HepG2 (cell line): ENCODE data around the gene HAPLN2.

Experiments
- CTCF ChIP-seq: sonication (generic); formaldehyde crosslinking; IDR thresholded peaks from 2 replicates; pipeline ENCODE4 v1.5.0; 2020; ENCODE audit warnings: mild to moderate bottlenecking, missing genetic modification reagents, moderate library complexity
- HMG20A ChIP-seq: IDR thresholded peaks from 2 replicates; pipeline ENCODE4 v1.6.1; 2016; ENCODE audit warnings: borderline replicate concordance
- KAT7 ChIP-seq: IDR thresholded peaks from 2 replicates; pipeline ENCODE4 v1.6.1; 2018; ENCODE audit warnings: borderline replicate concordance, missing compliant biosample characterization
- KLF6 ChIP-seq: IDR thresholded peaks from 2 replicates; pipeline ENCODE4 v1.8.0; 2016; ENCODE audit warnings: missing biosample characterization, missing genetic modification reagents
- MAFK ChIP-seq, 2 experiments: IDR thresholded peaks in 1 of 2; conservative IDR thresholded peaks in 1 of 2; 2 replicates each; pipeline ENCODE4 v1.6.1; 2011; ENCODE audit warnings: improper control_type of control experiment in 2 of 2, low read length in 2 of 2
- YY1 ChIP-seq: IDR thresholded peaks from 2 replicates; pipeline ENCODE4 v1.6.1; 2011; ENCODE audit warnings: low read length, low read depth, moderate library complexity, mild to moderate bottlenecking; ENCODE audit not compliant: insufficient read depth, insufficient replicate concordance
- ZBTB49 ChIP-seq: sonication (generic); formaldehyde crosslinking; IDR thresholded peaks from 2 replicates; pipeline ENCODE4 v1.4.0; 2020; ENCODE audit warnings: missing genetic modification reagents, borderline replicate concordance
- ZNF274 ChIP-seq: sonication (generic); formaldehyde crosslinking; IDR thresholded peaks from 2 replicates; pipeline ENCODE4 v1.5.1; 2020; ENCODE audit warnings: mild to moderate bottlenecking, missing genetic modification reagents
- TF ChIP-seq, protein P1 (sequence below): sonication (generic); formaldehyde crosslinking; IDR thresholded peaks from 2 replicates; pipeline ENCODE4 v1.8.1; 2023; ENCODE audit warnings: missing genetic modification reagents, mild to moderate bottlenecking, borderline replicate concordance
- TF ChIP-seq, protein P2 (sequence below): IDR thresholded peaks from 2 replicates; pipeline ENCODE4 v1.6.1; 2016

DNA sequence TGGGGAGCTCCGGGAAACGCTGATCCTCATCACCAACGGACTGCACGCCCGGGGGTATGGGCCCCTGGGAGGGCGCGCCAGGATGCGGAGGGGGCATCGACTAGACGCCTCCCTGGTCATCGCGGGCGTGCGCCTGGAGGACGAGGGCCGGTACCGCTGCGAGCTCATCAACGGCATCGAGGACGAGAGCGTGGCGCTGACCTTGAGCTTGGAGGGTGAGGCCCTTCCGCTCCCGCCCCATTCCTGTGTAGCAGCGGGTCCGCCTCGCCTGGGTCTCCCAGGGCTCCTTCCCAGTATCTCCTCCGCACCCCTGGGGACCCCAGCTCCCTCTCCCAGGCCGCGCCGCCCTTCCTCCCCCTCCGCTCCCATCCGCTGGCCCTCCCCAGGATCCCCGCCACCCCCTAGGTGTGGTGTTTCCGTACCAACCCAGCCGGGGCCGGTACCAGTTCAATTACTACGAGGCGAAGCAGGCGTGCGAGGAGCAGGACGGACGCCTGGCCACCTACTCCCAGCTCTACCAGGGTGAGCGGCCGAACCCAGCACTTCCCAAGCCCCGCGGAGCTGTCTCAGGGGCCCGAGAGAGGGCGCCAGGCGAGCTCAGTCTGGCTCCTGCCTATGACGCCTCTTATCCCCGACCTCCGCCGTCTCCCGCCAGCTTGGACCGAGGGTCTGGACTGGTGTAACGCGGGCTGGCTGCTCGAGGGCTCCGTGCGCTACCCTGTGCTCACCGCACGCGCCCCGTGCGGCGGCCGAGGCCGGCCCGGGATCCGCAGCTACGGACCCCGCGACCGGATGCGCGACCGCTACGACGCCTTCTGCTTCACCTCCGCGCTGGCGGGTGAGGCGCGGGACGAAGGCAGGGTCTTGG lies 5.0 kb downstream of the HAPLN2 start:
- TF ChIP-seq KLF6: 0 out of 2 replicates have a peak, but pooled peaks have one; percentile 12
- peak; percentile 54; the same call in 1 of the 2 replicates for TF ChIP-seq CTCF (CRISPR knock-in tag)
- no peak for TF ChIP-seq KAT7 (CRISPR knock-in tag)
- no peak for TF ChIP-seq YY1
- no peak for TF ChIP-seq HMG20A (CRISPR knock-in tag)
- no peak for TF ChIP-seq ZNF274
- no peak for TF ChIP-seq MAFK (conservative IDR thresholded peaks at IDR 0.05 in 1 of 2, IDR thresholded peaks at IDR 0.05 in 1 of 2; ENCODE audit: low read length in 2 of 2)
- TF ChIP-seq, protein P1, sequence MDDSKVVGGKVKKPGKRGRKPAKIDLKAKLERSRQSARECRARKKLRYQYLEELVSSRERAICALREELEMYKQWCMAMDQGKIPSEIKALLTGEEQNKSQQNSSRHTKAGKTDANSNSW: no peak
- TF ChIP-seq ZBTB49: no peak
- TF ChIP-seq, protein P2, sequence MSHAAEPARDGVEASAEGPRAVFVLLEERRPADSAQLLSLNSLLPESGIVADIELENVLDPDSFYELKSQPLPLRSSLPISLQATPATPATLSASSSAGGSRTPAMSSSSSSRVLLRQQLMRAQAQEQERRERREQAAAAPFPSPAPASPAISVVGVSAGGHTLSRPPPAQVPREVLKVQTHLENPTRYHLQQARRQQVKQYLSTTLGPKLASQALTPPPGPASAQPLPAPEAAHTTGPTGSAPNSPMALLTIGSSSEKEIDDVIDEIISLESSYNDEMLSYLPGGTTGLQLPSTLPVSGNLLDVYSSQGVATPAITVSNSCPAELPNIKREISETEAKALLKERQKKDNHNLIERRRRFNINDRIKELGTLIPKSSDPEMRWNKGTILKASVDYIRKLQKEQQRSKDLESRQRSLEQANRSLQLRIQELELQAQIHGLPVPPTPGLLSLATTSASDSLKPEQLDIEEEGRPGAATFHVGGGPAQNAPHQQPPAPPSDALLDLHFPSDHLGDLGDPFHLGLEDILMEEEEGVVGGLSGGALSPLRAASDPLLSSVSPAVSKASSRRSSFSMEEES: 0 out of 2 replicates have a peak, but pooled peaks have one; percentile 12
